ENCODE results near the gene SORCS2.
"Not testable (repeated sequence)": the region's sequence is repeated elsewhere in the genome, so short reads cannot be mapped to it uniquely, and the experiment has no call there.

The SORCS2 gene

DNA sequence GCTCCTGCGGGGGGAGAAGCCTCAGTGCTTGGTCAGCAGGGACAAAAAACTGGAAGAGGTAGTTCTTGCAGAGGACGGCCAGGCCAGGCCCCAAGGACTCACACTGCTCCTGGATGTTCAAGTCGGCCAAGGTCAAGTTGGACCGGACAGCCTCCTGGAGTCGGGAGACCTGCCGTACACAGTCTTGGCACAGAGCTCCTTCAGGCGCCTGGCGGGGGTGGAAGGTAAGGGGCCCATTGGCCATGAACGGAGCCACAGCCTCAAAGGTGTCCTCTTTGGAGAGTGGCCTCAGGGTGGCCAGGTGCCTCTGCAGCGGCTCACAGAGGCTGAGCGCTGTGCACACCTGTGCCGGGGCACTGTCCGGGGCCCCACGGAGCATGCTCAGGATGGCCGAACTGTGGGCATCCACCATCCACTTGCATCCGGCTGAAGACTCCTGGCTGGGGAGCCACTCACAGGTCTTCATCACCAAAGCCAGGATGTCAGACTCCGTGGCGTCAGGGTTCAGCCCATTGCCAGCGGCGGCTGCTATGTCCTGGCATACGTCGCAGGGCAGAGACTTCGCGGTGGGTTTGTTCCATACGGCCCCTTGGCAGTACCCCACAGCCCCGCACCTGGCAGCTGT, 241.9 kb downstream of the SORCS2 start:
- no peak for DNase-seq

DNA sequence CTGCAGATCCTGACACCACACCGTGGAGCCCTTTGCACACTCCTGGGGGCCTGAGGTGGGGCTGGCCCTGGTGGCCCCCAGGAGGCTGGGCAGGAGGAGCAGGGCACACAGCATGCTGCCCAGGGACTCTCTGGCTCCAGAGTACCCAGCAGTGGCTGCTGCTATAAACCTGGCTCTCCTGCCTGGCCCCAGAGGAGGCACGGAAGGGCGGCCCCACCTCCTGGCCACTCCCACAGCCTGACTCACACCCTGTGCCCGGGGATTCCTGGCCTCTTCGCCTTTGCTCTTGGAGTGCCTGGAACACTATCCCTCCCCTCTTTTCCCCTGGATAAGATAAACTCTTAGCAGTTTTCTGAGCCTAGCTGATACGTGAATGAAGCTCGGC, 242.4 kb downstream of the SORCS2 start, which contains the start of gene PSAPL1:
PSAPL1 (minus strand) TSS at position 165 of the 385 bp plus-strand sequence; CDS start at position 114, 51 bp downstream.
- DNase-seq = no peak

DNA sequence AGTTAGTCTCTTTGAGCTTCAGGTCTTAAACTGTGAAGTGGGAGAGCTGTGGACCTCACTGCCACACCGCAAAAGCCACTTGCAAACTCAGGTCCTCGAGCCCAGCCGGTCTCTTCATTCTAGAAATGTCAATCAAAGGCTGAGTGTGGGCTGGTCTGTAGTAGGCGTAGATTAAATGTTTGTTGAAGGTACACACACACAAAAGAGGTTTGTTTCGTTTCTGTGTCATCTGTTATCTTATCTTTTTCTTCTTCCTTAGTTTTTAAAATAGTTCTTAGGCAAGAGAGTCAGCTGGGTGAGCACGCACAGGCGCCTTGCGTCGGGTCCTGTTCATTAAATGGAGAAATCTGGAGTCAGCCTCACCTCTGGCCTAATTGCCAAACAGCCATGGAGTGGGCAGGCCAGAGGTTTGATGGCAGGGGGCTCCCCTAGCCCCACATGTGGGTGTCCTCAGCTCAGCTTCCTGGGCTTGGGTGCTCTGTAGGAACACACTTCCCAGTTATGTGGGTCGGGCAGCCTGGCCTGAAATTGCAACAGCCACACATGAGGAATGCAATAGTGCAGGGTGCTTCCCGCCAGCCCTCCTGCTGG, 243.2 kb downstream of the SORCS2 start:
- DNase-seq = peak; percentile 40

DNA sequence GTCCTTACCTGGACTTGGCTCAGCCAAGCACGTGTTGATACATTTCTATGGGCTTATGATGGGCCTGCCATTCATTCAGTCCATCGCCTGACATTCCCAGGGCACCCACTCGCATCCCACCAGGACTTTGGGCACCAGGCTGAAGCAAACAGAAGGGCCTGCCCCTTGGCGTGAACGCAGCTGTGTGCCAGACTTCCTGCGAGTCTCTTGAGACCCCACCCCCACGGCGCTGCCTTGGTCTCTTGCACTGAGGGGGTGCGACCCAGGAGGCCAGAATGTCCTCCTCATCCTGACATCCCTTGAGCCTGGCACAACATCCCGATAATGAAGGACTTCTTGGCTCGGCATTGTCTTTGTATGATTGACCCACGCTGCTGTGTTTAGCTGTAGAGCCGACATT, 243.9 kb downstream of the SORCS2 start:
- no peak for DNase-seq

DNA sequence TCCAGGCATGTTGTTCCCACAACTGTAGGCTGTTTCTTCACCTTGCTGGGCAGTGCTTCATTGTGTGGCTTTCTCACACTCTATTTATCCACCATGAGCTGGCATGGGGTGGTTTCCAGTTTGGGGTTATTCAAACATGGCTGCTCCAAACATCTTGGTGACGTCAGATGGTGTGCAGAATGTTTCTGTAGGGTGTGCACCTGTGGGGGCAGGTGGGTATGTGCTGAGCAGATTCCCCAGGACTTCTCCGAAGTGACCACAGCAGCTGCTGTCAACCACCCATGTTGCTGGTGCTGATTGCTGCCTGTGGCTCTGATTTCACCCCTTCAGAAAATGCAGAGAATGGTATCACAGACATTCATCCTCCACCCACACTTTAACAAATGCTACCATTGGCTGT, 247.4 kb downstream of the SORCS2 start:
- DNase-seq = no peak

DNA sequence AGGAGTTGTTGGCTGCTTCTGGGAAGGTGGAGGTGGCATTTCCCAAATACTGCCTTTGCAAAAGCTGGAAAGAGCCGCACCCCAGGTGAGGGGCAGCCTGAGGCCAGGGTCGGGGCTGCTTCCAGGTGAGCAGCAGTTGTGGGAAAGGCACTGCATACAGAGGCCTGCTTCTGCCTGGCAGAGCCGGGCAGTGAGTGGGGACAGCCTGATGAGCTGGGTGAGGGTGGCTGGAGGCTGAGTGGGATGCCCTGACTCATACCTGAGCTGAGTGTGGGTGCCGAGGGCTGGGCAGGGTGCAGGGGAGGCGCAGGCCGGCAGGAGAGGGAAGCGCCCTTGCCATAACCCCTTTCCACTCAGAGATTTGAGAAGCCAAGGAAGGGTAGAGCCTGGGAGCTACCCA, 248.9 kb downstream of the SORCS2 start:
- DNase-seq = no peak

DNA sequence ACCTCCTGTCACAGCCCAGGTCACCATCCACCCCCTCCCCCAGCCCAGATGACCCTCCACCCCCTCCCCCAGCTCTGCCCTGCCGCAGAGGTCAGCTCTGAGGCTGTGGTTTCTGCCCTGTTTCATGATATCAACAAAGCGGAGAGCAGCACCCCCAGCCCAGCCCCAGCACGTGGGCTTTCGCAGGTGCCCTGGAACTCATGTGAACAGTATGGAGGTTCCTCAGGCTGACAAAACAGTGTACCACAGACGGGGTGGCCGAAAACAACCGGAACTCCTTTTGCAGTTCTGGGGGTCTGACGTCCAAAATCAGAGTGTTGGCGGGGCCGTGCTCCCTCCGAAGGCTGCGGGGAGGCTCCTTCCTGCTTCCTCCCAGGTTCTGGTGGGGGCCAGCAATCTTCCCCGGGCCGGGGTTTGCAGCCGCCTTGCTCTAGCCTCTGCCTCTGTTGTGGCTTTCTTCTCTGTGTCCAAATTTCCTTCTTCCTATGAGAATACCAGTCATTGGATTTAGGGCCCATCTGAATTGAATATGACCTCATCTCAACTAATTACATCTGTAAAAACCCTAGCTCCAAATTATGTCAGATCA, 250.3 kb downstream of the SORCS2 start:
- no peak for DNase-seq

DNA sequence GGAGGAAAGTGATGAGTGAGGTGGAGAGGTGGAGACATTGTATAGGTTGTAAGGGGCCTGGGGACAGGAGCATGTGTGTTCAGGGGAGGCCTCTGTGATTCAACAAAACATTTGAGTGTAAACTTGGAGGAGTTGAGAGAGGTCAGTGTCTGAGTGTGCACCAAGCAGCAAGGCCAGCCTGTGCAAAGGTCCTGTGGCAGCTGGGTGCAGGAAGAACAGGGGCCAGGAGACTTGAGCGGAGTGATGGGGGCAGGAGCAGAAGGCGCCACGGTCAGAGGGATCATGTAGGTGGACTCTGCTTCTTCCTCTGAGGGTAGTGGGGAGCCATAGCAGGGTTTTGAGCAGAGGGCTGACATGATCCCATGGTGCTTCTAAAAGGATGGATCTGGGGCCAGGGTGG, 252.0 kb downstream of the SORCS2 start:
- DNase-seq = no peak

DNA sequence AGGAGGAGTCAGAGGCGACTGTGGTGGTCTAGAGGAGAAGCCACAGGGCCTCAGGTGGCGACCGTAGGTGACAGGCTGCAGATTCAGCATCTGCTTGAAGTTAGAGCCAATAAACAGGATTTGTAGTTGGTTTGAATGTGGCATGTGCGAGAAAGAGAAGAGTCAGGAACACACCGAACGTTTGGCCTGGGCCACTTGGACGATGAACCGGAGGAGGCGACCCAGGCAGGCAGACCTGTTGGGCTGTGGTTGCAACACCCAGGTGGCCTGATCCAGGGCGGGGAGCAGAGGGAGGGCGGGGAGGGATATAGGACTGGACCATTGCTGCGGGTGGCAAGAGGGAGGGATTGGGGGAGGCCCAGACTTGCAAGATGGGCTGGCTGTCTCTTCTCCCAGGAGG, 252.4 kb downstream of the SORCS2 start:
- DNase-seq = no peak

DNA sequence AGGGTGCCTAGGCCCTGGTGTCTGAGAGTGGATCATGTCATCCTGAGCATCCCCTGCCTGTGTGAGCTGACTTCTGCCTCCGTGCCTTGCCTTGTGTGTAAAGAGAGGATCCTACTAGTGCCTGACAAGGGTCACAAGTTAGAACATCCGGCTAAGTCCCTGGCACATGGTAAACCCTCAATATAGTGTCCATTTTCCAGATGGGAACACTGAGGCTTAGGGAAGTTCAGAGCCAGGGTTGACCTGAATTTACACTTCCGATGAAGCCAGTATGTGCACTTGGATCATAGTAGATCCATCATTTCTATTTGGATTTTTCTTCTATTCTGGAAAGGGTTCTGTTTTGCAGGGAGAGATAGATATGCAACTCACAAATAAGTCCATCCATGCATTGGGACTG, 254.9 kb downstream of the SORCS2 start:
- DNase-seq = no peak

DNA sequence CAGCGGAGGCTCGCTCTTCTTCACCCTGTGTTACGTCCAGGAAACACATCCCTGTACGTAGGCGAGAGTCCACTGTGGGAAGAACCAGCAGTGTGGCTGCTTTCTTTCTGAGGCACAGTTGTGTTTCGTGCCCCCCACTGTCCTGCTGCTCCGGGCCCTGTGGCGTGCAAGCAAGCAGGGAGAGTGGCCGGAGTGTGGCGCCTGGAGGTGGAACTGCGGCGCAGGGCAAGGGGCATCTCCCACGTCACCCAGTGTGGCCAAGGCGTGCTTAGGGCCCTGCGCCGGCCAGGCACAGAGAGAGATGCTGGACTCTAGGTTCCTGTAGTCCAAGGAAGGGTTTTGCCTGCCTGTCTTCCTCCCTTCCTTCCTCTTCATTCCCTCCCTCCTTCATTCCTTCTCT, 255.7 kb downstream of the SORCS2 start:
- no peak for DNase-seq

DNA sequence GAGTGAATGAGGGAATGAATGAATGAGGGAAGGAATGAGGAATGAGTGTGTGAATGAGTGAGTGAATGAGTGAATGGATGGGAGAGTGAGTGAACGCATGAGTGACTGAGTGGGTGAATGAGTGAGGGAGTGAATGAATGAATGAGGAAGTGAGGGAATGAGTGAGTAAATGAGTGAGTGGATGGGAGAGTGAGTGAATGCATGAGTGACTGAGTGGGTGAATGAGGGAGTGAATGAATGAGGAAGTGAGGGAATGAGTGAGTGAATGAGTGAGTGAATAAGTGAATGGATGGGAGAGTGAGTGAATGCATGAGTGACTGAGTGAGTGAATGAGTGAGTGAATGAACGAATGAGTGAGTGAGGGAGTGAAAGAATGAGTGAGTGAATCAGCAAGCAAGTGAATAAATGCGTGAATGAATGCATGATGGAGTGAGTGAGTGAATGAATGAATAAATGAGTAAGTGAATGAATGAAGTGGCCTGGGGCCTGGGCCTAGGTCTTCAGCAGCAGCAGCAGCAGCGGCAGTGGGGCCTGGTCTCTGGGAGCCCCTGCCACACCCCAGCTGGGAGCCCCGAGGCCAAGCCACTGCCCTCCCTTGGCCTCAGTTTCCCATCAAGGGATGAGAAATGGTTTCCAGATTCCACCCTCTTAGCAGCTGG, 258.6 kb downstream of the SORCS2 start:
- DNase-seq = no peak

DNA sequence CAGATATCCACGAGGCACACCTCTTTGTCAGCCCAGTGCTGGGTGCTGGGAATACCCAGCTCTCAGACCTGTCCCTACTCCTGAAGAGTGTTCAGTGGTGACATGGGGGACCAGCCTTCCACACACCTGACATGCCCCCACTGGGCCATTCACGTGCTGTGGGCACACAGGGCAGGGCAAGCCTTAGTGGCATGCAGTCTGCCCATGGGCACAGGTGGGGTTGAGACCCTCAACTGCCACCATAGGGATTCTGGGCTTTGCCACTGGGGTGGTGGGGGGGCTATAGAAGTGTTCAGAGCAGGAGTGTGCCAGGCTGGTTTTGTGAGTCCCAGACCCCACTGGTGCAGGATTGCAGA, 259.1 kb downstream of the SORCS2 start:
- no peak for DNase-seq

DNA sequence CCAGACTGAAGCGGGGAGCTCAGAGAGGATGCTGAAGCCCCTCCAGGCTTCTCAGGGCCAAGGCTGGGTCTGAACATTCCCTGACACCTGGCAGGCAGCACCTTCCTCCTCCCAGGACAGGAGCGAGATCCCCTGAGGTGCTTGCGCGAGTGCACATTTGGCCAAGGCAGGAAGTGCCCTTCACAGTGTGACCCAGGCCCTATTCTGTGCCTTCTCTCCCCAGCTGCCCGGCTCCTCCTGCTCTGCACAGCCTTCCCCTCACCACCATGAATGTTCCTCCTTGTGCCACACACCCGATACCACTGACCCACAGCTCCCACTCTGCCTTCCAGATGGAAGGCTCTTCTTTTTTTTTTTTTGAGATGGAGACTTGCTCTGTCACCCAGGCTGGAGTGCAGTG, 259.5 kb downstream of the SORCS2 start:
- no peak for DNase-seq

DNA sequence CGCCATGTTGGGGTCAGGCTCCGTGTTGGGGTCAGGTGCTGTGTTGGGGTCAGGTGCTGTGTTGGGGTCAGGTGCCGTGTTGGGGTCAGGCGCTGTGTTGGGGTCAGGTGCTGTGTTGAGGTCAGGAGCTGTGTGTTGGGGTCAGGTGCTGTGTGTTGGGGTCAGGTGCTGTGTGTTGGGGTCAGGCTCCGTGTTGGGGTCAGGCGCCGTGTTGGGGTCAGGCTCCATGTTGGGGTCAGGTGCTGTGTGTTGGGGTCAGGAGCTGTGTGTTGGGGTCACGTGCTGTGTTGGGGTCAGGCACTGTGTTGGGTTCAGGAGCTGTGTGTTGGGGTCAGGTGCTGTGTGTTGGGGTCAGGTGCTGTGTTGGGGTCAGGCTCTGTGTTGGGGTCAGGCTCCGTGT, 260.5 kb downstream of the SORCS2 start:
- DNase-seq = not testable (repeated sequence)

DNA sequence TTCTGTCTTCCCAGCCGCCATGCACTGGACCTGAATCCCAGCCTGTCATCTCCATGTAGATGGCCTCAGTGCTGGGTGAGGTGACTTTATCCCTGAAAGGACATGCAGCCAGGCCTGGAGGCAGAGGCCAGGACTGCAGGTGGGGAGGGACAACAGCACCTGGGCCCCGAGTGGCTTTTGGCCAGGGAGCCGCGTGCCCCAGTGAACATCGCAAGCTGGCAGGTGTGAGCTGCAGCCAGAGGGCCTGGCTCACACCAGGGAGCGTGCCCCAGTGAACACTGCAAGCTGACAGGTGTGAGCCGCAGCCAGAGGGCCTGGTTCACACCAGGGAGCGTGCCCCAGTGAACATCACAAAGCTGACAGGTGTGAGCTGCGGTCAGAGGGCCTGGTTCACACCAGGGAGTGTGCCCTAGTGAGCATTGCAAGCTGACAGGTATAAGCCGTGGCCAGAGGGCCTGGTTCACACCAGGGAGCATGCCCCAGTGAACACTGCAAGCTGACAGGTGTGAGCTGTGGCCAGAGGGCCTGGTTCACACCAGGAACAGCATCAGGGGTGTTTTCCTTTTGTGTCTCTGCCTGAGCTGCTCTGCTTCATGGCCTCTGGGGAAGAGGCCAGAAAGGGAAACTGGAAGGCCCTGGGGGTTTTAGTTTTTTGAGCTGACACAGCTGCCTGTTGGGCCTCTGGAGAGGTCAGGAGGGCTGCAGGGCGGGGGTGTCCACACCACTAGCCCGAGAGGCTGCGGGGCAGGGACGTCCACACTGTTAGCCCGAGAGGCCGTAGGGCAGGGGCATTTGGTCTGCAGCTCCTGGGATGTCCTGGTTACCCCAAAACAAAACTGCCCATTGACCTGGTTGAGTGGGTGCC, 265.1 kb downstream of the SORCS2 start:
- DNase-seq = no peak

DNA sequence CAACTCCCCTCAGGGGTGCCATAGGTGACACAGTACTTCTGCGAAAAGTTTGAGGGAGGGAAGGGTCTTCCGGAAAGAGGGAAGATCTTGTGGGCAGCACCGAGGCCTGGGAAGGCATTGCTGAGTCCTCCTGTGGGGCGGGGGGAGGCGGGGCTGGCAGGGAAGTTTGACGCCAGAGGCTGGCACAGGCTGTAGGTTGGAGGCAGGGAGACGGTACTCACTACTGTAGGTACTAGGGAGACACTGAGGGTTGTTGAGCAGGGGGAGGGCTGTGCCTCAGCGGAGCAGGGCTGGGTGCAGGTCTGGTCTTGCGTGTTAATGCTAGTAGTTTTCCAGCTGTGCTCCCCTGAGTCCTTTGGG, 265.7 kb downstream of the SORCS2 start:
- DNase-seq = no peak

DNA sequence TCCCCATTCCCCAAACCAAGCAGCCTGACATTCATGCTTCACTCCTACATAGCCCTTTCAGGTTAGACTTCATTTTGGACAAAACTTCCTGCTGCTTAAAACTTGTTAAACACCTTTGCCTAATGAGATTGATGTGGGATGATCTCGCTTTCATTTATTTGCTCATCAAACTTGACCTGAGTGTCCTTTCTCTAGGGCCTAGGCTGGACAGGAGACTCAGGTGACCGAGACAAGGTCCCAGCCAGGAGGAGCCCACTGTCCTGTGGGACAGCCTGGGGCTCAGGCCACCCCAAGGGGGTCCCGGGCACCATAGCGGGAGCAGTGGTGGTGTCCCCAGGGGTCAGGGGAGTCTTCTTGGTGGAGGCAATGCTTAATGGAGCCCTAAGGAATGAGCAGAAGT, 266.1 kb downstream of the SORCS2 start:
- no peak for DNase-seq

DNA sequence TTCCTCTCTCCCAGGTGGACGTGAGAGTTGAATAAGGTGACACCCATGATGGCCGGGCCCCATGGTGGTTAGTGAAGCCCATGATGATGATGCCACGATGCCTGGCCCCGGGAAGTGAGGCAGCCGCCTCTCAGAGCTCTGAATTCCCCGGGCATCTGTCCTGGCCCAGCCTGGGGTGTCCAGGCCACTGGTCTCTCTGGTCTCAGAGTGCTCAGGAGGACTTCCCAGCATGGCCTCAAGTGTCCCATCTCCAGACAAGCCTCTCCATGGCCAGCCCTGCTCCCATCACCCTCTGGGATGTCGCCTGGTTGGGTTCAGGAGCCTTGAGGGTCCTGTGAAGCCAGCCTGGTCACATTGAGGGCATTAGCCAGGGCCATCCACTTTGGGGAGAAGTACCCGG, 267.1 kb downstream of the SORCS2 start:
- no peak for DNase-seq

DNA sequence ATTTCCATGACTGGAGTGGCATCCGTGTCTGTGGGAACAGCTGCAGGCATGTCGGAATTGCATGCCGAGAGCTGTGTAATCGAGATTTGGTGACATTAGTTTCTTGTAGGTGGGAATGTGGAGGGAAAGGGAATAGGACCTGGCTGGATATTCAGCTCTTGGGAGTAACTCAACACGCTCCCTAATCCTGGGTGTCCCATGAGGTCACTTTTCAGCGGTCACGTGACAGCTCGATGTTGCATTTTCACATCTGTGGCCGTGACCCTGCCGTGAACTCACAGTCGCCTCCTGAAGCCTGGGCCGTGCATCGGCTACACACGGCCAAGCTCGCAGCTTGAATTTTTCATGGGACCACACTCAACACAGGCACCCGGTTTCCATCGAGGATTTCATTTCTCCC, 268.2 kb downstream of the SORCS2 start:
- no peak for DNase-seq

DNA sequence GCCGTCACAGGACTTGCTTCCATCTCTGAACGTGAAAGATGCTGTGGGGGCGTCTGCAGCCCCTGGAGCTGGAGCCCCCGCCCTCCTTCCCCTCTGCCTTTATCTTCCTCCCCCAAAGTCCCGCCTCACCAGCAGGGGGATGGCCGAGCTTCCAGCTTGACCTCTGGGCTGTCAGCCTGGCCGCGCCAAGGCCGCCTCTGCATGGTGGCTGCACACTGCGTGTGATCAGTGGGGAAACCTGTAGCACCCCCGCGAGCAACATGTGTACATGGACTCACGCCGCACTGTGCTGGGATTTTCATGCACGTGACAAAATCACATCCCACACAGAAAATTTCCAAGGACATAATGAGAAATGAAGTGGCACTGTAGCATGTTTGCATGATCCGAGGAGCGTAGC, 268.9 kb downstream of the SORCS2 start:
- DNase-seq = no peak

DNA sequence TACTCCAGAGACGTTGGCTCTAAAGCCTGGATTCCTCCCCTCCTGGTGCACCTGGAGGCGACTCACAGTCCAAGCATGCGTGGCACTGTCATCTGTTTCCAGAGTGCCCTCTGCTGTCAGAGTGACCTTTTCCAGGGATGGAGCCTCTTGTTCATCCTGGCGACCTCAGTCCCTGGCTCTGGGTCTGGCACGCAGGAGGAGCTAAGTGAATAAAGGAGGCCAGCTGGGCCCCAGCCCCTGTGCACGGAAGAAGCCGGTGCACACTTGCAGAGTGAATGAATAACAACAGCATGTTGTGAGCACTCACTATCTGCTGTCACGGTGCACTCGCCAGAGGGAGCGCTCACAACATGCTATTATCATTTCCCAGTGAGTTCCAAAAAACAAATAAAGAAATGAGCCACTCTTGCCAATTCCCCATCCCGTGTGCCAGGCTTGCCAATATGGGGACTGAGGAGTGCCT, 270.2 kb downstream of the SORCS2 start:
- DNase-seq = no peak

DNA sequence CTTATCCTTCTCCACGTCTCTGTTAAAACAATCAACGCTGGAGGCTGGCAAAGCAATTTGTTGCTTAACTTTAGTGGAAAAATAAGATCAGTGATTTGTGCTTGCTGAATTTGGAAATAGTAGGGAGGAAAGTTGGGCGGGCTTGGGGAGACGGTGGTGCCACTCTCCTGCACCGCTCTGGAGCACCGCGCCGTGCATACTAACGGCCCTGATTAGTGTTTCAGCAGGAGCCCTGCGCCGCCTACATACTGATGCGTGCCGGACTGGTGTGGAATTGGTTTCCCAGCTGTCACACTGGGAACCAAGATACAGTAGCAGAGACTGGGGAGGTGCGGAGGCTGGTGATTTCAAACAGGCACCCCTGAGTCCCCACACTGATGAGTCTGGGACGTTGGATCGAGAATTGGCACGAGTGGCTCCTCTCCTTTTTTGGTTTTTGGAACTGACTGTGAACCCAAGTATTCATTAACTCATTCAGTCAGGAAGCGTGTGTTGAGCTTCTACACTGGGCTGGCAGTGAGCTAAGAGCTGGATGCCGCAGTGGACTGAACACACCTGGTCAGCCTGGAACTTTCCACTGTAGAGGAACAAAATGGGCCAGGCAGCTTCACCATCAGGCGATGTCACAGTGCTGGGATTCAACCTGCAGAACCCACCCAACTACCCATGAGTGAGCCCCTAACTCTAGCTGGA, 271.4 kb downstream of the SORCS2 start:
- DNase-seq = no peak

Data from NK-92 treated with Interleukin-12 subunit alpha and Interleukin-12 subunit beta, amount 100 ng/mL, for 24 hours (cell line).